Bronchial epithelial cell (primary cell): ENCODE data around the gene GATD1. TPM values are rescaled to one million over a fixed set of nuclear protein-coding genes. Genes with fewer than 3 reads are reported as not detected.

Experiments
- DNase-seq: peaks from one replicate; pipeline ENCODE4 v3.0.0-alpha.2; 2010; ENCODE audit warnings: low read depth
- FAIRE-seq: peaks from 2 replicates; lab custom pipeline; 2011; peaks lifted over from hg19 to GRCh38; lab: Jason Lieb, UNC
- H3K27me3 ChIP-seq: 2 replicates; pipeline ENCODE4 v1.5.1; 2011; ENCODE audit warnings: low read length; ENCODE audit not compliant: control insufficient read depth, insufficient read depth
- H3K36me3 ChIP-seq: 2 replicates; pipeline ENCODE4 v1.5.1; 2011; ENCODE audit warnings: low read length; ENCODE audit not compliant: control insufficient read depth, insufficient read depth
- H3K4me3 ChIP-seq: 2 replicates; pipeline ENCODE4 v1.5.1; 2011; ENCODE audit warnings: mild to moderate bottlenecking, low read depth, low read length, control low read depth
- CTCF ChIP-seq: IDR thresholded peaks from 2 replicates; pipeline ENCODE4 v1.5.1; 2011; ENCODE audit warnings: mild to moderate bottlenecking, moderate library complexity, low read length, control low read depth, inconsistent platforms; ENCODE audit not compliant: insufficient read depth, severe bottlenecking
- total RNA-seq: library from RNA; depleted of rRNA; stranded (reverse); fragments of >200 nt; gene quantifications from 2 replicates; pipeline ENCODE4 v1.2.1, GENCODE V29; 2014

Gene GATD1
- total RNA-seq, 1 donor from 2014 or later, result 18.7 TPM

- no peak for DNase-seq
- H3K36me3 ChIP-seq, result peaks cover 21% of the 10 kb centered on the region
- no peak for FAIRE-seq
- H3K27me3 ChIP-seq, result no peaks in the 10 kb centered on the region
- H3K4me3 ChIP-seq, result no peak overlapping the region
- TF ChIP-seq CTCF, result no peak
These were observed 35.8 kb upstream of the GATD1 start for GRCh38 chr11:813072-813455.

- Histone ChIP-seq H3K4me3 (no peak overlapping the region), H3K27me3 (no peaks in the 10 kb centered on the region), H3K36me3 (peaks cover 21% of the 10 kb centered on the region)
- TF ChIP-seq CTCF, result no peak
- no peak for FAIRE-seq
- no peak for DNase-seq
These were observed 35.1 kb upstream of the GATD1 start for GRCh38 chr11:812390-812789.

GRCh38 chr11:811446-812245, 34.4 kb upstream of the GATD1 start:
- no peak overlapping the region for H3K4me3 ChIP-seq
- FAIRE-seq, result no peak
- no peaks in the 10 kb centered on the region for H3K27me3 ChIP-seq
- TF ChIP-seq CTCF, result peak; percentile 20
- H3K36me3 ChIP-seq, result peaks cover 21% of the 10 kb centered on the region
- no peak for DNase-seq

- FAIRE-seq, result no peak
- Histone ChIP-seq H3K36me3 (peaks cover 21% of the 10 kb centered on the region), H3K27me3 (no peaks in the 10 kb centered on the region), H3K4me3 (peak overlapping the region; percentile 97)
- DNase-seq, result no peak
- TF ChIP-seq CTCF, result no peak
These were observed 32.8 kb upstream of the GATD1 start for GRCh38 chr11:810040-810567.

GRCh38 chr11:809287-810039, 32.2 kb upstream of the GATD1 start, which contains the start of gene RPLP2:
RPLP2 (plus strand) TSS chr11:809967; CDS start chr11:810235, 268 bp downstream.
- Histone ChIP-seq H3K4me3 (peak within 1 kb of the TSS; percentile 97), H3K36me3 (peaks cover 21% of the 10 kb centered on the region), H3K27me3 (no peaks in the 10 kb centered on the region)
- FAIRE-seq (no peak), DNase-seq (peak; percentile 86)
- no peak for TF ChIP-seq CTCF
